ENCODE results near the gene SCNN1G. TPM values are rescaled to one million over a fixed set of nuclear protein-coding genes. Genes with fewer than 3 reads are reported as not detected.
A peak's percentile ranks its signal among the peaks of the same experiment; 100 is the strongest.

SCNN1G gene
- total RNA-seq, 1 experiment from 2014 or later: 1.3 TPM

GRCh38 chr16:23132775-23133463 lies 49.6 kb upstream of the SCNN1G start:
- ChIA-PET CTCF (interaction anchor here (1.1 to 1.6 kb wide), 4 partner anchors 13 to 303 kb away, joined by 3 to 5 read pairs (median 3); no protein-coding TSS in a partner anchor), POLR2A (no interaction called here)
- Mint-ChIP-seq H3K27ac (peak overlapping the region; percentile 88), H3K36me3 (peaks cover 6% of the 10 kb centered on the region; the same call in 1 of the 2 replicates), H3K4me3 (no peak overlapping the region), H3K9me3 (peaks cover 10% of the 10 kb centered on the region), H3K4me1 (peaks cover 32% of the 10 kb centered on the region), H3K27me3 (ENCODE audit: low read depth) (no peaks in the 10 kb centered on the region)
- no peak for DNase-seq (ENCODE audit: low spot score)
- no peak for ATAC-seq
- TF ChIP-seq USF1 (CRISPR knock-in tag; IDR thresholded peaks at IDR 0.05) (no peak), ETV6 (CRISPR knock-in tag; IDR thresholded peaks at IDR 0.05) (no peak), ZNF423 (CRISPR knock-in tag; IDR thresholded peaks at IDR 0.05) (no peak), ZBTB21 (CRISPR knock-in tag; IDR thresholded peaks at IDR 0.05; ENCODE audit: borderline replicate concordance) (no peak), ATF6 (CRISPR knock-in tag; IDR thresholded peaks at IDR 0.05) (no peak), PRRX2 (CRISPR knock-in tag; IDR thresholded peaks at IDR 0.05) (no peak), CREM (CRISPR knock-in tag; IDR thresholded peaks at IDR 0.05) (no peak), GTF2I (CRISPR knock-in tag; conservative IDR thresholded peaks at IDR 0.05) (no peak), HMGA2 (CRISPR knock-in tag; IDR thresholded peaks at IDR 0.05) (no peak), NFYB (CRISPR knock-in tag; conservative IDR thresholded peaks at IDR 0.05; ENCODE audit: low read depth) (no peak), ESRRA (CRISPR knock-in tag; IDR thresholded peaks at IDR 0.05; ENCODE audit: borderline replicate concordance) (no peak)
- TF ChIP-seq, protein P1, sequence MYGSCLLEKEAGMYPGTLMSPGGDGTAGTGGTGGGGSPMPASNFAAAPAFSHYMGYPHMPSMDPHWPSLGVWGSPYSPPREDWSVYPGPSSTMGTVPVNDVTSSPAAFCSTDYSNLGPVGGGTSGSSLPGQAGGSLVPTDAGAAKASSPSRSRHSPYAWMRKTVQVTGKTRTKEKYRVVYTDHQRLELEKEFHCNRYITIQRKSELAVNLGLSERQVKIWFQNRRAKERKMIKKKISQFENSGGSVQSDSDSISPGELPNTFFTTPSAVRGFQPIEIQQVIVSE (CRISPR knock-in tag; IDR thresholded peaks at IDR 0.05; ENCODE audit: borderline replicate concordance): no peak
- TF ChIP-seq, protein P2, sequence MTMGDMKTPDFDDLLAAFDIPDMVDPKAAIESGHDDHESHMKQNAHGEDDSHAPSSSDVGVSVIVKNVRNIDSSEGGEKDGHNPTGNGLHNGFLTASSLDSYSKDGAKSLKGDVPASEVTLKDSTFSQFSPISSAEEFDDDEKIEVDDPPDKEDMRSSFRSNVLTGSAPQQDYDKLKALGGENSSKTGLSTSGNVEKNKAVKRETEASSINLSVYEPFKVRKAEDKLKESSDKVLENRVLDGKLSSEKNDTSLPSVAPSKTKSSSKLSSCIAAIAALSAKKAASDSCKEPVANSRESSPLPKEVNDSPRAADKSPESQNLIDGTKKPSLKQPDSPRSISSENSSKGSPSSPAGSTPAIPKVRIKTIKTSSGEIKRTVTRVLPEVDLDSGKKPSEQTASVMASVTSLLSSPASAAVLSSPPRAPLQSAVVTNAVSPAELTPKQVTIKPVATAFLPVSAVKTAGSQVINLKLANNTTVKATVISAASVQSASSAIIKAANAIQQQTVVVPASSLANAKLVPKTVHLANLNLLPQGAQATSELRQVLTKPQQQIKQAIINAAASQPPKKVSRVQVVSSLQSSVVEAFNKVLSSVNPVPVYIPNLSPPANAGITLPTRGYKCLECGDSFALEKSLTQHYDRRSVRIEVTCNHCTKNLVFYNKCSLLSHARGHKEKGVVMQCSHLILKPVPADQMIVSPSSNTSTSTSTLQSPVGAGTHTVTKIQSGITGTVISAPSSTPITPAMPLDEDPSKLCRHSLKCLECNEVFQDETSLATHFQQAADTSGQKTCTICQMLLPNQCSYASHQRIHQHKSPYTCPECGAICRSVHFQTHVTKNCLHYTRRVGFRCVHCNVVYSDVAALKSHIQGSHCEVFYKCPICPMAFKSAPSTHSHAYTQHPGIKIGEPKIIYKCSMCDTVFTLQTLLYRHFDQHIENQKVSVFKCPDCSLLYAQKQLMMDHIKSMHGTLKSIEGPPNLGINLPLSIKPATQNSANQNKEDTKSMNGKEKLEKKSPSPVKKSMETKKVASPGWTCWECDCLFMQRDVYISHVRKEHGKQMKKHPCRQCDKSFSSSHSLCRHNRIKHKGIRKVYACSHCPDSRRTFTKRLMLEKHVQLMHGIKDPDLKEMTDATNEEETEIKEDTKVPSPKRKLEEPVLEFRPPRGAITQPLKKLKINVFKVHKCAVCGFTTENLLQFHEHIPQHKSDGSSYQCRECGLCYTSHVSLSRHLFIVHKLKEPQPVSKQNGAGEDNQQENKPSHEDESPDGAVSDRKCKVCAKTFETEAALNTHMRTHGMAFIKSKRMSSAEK (CRISPR knock-in tag; IDR thresholded peaks at IDR 0.05; ENCODE audit: borderline replicate concordance): no peak

- no peak for TF ChIP-seq ZNF423 (CRISPR knock-in tag; IDR thresholded peaks at IDR 0.05)
- TF ChIP-seq JUN (CRISPR knock-in tag; IDR thresholded peaks at IDR 0.05): no peak
- TF ChIP-seq TCF7 (CRISPR knock-in tag; IDR thresholded peaks at IDR 0.05; ENCODE audit: low read depth): no peak
- TF ChIP-seq NFE2L1 (CRISPR knock-in tag; IDR thresholded peaks at IDR 0.05): no peak
- TF ChIP-seq, protein P3, sequence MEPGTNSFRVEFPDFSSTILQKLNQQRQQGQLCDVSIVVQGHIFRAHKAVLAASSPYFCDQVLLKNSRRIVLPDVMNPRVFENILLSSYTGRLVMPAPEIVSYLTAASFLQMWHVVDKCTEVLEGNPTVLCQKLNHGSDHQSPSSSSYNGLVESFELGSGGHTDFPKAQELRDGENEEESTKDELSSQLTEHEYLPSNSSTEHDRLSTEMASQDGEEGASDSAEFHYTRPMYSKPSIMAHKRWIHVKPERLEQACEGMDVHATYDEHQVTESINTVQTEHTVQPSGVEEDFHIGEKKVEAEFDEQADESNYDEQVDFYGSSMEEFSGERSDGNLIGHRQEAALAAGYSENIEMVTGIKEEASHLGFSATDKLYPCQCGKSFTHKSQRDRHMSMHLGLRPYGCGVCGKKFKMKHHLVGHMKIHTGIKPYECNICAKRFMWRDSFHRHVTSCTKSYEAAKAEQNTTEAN (CRISPR knock-in tag; IDR thresholded peaks at IDR 0.05): no peak
- no peak for TF ChIP-seq TP53 (CRISPR knock-in tag; IDR thresholded peaks at IDR 0.05)
- TF ChIP-seq, protein P2 (CRISPR knock-in tag; IDR thresholded peaks at IDR 0.05; ENCODE audit: borderline replicate concordance): no peak
- TF ChIP-seq USF2 (CRISPR knock-in tag; IDR thresholded peaks at IDR 0.05): no peak
- Mint-ChIP-seq H3K4me3 (no peak overlapping the region), H3K27ac (no peak overlapping the region), H3K27me3 (ENCODE audit: low read depth) (no peaks in the 10 kb centered on the region), H3K36me3 (peaks cover 6% of the 10 kb centered on the region; the same call in 1 of the 2 replicates), H3K9me3 (peaks cover 10% of the 10 kb centered on the region), H3K4me1 (peaks cover 32% of the 10 kb centered on the region)
- ChIA-PET CTCF (no interaction called here), POLR2A (no interaction called here)
- DNase-seq (ENCODE audit: low spot score) (no peak), ATAC-seq (no peak)
Measured at GRCh38 chr16:23134274-23134673, 48.3 kb upstream of the SCNN1G start.

Data from WTC11 (cell line).